VCaP (cell line): Measurements from ENCODE around the gene PFKFB2.

Experiments used
- H3K27ac ChIP-seq: fragments of 450-650 bp; 2 replicates; pipeline ENCODE4 v1.5.1; 2017
- CTCF ChIP-seq: fragments of 450-650 bp; conservative IDR thresholded peaks from 2 replicates; pipeline ENCODE4 v1.5.1; 2017; ENCODE audit warnings: mild to moderate bottlenecking, moderate library complexity

PFKFB2 gene

GRCh38 chr1:207088701-207089626 lies 35.9 kb downstream of the PFKFB2 start, which contains the start of gene C4BPB:
Gene C4BPB (plus strand): TSS chr1:207088860. CDS start chr1:207089532, 672 bp downstream.
- no peak within 1 kb of the TSS for H3K27ac ChIP-seq
- no peak for TF ChIP-seq CTCF

- H3K27ac ChIP-seq = no peak overlapping the region
- no peak for TF ChIP-seq CTCF
Measured at GRCh38 chr1:207089627-207090355, 36.7 kb downstream of the PFKFB2 start.

GRCh38 chr1:207091200-207091908 lies 38.3 kb downstream of the PFKFB2 start:
- no peak overlapping the region for H3K27ac ChIP-seq
- TF ChIP-seq CTCF = no peak

- TF ChIP-seq CTCF = no peak
Measured at GRCh38 chr1:207093944-207094343, 40.9 kb downstream of the PFKFB2 start.

GRCh38 chr1:207097871-207098324 lies 44.8 kb downstream of the PFKFB2 start:
- no peak overlapping the region for H3K27ac ChIP-seq
- no peak for TF ChIP-seq CTCF

More at GRCh38 chr1:207093944-207094343, 40.9 kb downstream of the PFKFB2 start:
- no peak overlapping the region for H3K27ac ChIP-seq

- TF ChIP-seq CTCF = no peak
- no peak overlapping the region for H3K27ac ChIP-seq
Measured at GRCh38 chr1:207101720-207102119, 48.6 kb downstream of the PFKFB2 start.
